HG02678 (cell line): ENCODE results near the gene RORB.

ENCODE experiments used
- ATAC-seq: cut with Tn5 transposase; IDR thresholded peaks from one replicate; pipeline ENCODE4 v1.9.1; 2021; ENCODE audit warnings: mild to moderate bottlenecking, moderate library complexity; ENCODE audit not compliant: unreplicated experiment

RORB gene

DNA sequence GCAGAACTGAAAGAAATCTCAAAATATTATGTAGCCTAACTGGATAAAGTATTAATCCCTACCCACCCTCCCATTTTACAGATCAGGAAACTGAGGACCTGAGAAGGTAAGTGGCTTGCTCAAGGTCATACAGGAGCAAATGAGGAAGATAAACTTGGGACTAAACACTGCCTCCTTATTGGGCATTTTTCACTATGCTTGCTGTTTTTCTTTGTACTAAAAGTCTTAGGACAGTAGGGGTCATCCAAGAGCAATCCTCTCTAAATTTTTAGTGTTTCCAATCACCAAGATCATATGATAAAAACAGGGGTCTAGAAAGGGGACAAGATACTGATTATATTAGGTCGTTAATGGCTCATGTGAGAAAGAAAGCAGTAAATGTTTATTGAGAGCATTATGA, 80.8 kb downstream of the RORB start:
- no peak for ATAC-seq

DNA sequence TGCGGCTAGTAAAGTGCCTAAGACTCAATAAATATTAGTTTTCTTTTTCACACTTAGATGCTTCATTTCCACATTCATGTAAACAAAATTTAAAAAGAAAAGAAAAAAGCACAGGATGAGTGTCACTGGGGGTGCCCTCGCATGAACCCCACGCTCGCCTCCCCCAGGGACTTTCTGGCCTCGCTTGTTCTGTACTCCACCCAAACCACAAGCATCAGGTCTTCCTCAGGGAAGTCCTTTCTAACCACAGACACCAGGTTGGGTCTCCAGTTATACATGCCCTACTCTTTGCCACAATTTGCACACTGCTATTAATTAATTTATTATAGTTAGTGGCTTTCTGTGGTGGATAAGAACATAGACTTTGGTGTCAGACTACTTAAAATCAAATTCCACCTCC, 92.4 kb downstream of the RORB start:
- ATAC-seq = peak; percentile 68

DNA sequence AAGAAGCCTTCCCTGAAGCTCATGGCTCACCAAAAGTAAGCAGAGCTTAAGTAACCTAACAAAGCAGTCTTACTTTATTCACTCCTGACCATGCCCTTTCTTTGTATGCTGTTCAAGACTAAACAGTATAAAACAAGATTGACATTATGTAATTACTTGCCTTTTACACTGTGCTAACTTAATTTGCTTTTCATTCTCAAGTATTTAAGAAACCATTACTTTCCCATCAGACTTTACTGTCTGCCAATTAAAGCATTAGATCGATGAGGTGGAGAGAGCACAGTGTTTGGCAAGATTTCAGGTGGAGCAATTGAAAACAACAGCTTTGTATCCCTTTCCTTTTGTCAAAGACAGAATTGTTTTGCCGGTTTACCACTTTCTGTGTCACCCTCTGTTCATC, 98.2 kb downstream of the RORB start:
- ATAC-seq = no peak

DNA sequence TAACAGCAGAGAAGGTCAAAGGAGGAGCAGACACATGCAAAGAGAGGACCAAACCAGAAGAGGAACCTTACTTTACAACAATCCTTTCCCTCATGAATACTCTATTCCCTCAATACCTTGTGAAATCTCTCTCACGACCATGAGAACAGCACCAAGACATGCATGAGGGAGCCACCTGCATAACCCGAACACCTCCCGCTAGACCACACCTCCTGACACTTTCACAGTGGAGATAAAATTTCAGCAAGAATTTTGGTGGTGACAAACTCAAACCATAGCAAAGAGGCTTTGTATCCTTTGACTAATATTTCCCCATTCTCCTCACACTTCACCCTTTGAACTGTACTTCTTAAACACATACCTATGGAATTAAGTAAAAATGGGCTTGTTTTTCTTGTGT, 101.7 kb downstream of the RORB start:
- no peak for ATAC-seq

DNA sequence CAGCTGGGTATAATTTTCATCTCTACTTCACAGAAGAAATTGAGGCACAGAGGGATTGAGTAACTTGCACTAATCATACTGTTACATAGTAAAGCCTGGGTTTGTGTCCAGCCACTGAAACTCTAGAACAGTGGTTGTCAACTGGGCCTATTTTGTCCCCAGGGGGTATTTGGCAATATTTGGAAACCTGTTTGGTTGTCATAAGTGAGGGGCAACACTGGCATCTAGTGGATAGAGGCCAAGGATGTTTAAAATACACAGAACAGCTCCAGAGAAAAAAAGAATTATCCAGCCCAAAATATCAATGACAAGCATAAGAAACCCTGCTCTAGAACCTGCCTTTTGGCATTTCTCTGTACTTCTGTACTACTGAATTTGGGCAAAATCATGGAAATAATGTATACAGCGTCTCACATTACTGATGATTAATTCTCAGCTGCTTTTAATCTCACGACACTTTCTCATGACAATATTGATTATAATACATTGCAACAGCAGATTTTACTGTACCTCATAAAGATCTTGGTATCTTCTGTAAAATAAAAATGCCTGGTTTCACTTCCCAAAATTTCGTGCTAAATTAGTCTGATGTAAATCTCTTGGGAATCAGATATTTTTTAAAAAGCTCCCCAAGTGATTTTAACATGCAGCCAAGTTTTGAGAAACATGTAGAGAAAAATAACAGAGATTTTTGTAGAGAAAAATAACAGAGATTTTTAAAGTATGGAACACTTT, 112.7 kb downstream of the RORB start:
- no peak for ATAC-seq

DNA sequence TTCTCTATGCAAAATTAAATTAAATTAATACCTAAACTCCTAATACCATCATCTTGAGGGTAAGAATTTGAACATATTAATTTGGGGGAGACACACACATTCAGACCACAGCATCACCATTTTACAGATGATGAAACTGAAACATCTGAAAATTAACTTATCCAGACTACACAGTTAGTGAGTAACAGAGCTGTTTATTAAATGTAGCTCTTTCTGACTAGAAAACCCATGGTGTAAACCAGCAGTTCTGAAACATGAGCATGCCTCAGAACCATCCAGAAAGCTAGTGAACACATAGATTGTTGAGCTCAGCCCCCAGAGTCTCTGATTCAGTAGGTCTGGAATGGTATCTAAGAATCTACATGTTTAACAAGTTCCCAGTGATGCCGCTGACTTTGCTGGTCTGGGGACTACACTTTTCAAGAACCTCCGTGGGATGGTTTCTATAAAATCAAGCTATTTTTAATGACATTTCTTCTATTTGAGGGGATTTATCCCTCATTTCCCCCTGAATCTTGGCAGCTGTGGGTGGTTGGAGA, 113.5 kb downstream of the RORB start:
- ATAC-seq = no peak

DNA sequence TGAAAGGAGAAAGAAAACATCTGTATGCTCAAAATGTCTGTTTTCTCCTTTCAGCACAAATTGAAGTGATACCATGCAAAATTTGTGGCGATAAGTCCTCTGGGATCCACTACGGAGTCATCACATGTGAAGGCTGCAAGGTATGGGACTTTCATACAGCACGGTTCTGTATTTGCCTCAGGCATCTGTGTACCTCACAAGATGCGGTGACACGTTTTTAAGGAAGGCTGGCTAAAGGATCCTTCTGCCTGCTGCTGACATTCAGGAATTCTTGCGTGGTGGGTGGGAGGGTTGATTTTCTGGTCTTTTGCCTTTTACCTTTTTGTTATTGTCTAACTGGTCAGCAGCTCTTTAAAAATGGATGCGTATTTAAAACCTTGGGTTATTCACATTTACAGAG, 133.1 kb downstream of the RORB start:
- ATAC-seq = no peak

DNA sequence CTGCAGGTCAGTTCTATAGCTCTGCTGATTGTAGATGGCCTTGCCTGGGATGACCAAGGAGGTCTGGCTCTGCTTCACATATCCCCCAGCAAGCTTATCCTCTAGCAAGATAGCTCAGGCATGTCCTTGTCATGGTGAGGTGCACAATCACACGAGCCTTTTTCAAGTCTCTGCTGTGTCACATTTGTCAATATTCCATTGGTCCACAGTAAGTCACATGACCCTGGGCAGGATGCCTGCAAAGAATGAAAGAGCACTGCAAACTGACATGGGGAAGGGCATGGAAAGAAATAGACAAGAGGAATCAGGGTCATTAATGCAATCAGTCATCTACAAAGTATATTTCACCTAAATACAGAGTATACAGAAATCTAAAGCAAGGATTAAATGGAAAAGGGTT, 142.0 kb downstream of the RORB start:
- no peak for ATAC-seq

DNA sequence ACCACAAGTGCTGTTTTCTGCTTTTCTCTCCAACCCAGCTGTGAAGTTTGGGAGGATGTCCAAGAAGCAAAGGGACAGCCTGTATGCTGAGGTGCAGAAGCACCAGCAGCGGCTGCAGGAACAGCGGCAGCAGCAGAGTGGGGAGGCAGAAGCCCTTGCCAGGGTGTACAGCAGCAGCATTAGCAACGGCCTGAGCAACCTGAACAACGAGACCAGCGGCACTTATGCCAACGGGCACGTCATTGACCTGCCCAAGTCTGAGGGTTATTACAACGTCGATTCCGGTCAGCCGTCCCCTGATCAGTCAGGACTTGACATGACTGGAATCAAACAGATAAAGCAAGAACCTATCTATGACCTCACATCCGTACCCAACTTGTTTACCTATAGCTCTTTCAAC, 145.2 kb downstream of the RORB start:
- ATAC-seq = no peak

DNA sequence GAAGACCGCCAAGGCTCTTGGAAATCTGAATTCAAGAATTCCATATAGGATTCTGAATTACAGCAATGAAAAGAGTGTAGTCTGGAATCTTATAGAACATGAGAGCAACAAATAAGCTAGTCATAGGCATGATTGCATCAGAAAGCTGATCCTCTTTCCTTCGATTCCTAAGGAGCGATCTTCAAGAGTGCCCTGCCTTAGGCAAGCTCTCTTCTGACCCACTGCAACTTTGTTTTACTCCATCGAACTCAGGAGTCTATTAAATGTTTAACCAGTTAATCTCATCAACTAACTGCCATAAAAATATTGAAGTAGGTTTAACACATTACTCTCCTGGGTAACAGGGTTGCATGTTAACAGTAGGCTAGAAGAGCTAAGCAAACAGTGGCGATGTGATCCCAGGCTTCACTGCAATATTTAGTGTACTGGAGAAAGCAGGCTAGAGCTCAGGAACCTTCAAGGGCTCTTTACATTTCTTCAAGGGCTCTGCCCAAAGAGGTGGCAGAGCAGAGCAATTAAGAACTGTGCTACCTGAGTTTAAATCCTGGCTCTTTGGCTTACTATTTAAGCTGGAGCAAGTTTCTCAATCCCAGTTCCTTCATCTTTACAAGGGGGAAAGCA, 146.3 kb downstream of the RORB start:
- ATAC-seq = no peak

DNA sequence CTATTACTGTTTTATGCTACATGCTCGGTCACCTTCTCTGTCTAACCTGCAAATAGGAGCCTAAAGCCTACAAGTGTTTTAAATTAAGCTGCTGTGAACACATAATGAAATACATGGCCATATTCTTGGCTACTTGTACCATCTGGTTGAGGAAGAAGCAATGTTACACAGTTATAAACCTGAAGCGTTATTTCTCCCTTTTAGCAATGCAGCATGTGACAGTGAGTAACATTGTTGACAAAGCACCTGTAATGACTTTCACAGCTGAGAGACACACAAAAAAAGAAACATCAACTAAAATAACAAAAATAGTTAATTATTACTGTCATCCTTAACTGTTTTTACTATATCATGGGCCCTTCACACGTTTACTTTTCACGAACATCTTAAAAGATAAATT, 146.9 kb downstream of the RORB start:
- ATAC-seq = no peak

DNA sequence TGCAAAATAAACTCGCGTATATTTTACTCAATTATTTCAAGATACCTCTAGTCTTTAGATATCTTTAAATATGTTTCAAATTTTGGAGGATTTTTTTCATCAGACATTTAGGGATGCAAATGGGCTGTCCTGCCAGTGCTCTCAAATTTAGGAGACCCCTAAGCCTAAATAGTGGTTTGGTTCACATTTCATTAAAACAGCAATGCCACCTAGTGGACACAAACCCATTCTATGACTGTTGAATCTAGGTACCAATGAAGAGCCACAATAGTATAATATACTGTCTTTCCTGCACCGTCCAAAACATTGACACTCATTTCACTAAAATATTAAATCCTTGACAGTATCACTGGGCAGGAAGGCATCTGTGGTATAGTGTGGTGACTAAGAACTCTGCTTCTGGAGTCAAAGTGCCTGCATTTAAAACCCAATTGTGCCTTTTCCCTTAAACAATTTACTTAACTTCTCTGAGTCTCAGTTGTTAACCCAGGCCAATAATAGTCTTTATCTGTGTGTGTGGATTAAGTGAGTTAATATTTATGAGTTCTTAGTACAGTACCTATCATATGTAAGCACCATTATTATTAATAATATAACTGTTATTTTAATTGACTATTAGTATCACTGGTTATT, 148.0 kb downstream of the RORB start:
- ATAC-seq = peak; percentile 59

DNA sequence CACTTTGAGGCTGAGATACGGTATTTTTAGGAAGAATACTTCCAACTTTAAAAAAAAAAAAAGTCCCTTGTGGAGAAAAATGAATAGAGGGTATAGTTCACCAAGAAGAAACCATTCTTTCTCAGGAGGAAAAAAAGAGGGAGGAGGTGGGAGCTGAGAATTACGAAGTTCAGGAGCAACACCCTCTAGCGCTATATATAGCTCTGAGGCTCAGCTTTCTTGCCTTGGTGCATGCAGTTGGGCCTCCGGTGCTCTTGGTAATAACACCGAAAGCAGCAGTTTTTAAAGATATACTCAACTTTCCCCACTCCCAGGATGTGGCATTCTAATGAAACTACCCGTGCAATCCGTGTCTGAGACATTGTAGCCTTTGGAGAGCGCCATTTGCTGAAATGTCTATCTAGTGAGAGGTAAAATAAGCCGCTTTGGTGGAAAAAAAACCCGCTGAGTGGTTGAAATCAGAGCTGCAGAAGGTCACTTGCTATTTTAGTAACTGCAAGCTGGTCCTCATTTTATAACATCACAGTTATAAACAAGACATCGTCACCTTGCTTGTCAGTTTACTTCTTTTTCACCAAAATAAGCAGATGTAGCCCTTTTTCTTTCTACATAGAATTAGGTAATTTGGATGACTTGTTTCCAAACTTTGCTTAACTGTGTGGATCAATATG, 156.4 kb downstream of the RORB start:
- ATAC-seq = no peak

DNA sequence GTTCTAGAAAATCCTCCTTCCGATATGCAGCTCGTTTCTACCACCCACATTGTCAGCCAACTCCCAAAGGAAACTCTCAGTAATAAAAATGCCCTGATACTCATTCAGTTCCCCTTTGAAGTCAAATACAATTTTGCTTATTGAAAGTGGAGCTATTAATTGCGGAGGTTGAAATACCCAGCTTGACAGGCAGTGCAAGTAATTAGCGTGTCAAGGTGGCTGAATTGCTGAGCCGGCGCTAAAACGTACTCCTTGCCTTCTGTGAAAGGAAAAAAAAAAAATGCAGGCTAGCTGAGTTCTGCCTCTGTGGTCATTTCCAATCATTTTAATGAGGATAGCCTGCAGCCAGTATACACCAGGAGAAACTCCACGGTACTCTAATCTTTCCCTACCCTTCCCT, 165.5 kb downstream of the RORB start:
- no peak for ATAC-seq

DNA sequence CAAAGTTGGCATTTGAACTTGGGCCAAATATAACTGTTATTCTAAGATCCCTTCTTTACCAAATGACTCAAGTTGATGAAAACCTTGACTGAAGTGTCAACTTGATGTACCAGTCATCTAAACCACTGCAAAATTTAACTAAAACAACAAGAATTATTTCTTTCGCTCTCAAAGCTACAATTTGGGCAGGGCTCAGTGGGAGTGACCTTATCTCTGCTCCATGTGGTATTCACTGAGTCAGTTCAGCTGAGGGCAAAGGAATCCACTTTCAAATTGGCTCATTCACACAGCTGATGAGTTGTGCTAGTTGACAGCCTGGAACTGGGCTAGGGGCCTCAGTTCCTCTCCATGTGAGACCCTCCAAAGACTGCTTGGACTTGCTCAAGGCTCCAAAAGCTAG, 166.3 kb downstream of the RORB start:
- no peak for ATAC-seq

DNA sequence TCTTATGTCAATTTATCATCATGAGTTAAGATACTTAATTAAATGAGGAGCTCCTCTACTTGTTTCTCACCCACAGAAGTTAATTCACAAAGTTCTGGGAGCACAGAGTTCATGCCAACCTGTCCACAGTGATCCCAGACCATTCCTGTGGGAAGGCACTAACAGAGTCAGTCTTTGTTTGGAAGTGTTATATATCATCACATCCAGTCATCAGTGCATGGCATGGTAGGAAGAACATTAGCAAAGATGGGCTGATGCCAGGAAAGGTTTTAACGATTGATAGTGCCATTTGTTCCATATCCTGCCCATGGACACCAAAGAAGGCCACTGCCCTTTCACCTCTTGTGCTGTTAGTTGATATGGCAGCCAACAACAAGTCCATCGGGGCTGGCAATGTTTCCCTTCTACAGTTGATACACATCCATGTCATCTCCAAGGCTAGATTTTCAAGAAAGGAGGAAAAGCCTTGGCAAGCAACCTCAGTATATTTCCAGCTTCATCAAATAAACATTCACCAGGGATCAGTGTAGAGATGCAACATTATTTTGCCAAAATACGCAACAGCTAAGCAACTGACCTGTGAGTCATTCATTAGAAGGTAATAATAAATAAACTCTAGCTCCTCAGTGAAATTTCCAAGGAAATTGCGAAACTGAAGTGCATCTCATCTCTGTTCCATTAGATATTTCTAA, 169.6 kb downstream of the RORB start:
- ATAC-seq = no peak

DNA sequence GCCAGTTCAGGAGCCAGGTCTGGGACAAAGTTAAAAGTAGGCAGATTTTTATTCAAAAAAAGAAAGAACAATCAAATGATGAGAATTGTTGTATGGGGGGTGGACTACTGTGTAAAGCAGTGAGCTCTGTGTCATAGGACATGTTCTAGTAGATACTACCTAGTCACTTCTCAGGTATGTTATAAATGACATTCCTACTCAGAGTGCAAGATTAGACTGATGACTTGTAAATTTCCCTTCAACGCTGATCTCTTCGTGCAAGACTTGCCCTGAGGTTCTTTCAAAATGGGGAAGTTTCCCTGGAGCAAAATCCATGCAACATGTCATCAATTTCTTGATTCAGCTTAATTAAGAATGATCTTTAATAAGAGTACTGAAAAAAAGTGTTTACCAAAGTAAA, 175.1 kb downstream of the RORB start:
- ATAC-seq = no peak

DNA sequence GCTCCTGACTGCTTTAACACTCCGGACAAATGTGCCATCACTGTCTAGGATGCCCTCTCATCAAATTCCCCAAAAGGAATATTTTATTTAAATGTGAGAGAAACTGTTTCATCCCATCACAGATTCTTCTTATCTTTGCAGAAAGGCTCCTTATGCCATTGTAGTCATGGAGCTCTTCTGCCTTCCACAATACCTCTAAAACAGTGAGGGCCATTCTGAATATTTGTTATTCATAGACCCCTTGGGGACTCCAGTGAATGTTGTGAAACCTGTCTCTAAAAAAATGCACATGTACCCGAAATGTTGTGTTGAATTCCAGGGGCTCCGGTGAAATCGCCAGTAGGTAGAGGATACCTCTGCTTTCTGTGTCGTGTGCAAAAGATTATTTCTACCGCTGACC, 176.9 kb downstream of the RORB start:
- ATAC-seq = no peak

DNA sequence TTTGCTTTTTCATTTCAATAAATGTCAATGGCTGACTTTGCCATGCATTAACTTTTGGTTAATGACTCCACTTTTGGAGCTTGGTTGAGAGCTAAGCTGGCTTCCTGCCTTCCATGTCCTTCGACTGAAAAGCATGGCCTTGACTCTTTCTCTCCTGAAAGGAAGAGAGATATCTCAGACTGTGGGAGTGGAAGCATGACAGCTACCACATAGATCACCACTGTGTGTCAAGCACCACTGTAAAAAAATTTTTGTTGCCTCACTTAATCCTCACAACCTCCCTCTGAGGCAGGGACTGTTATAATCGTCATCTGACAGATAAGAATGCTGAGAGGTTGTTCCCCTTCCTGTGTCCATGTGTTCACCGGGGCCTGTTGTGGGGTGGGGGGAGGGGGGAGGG, 184.8 kb downstream of the RORB start:
- no peak for ATAC-seq

DNA sequence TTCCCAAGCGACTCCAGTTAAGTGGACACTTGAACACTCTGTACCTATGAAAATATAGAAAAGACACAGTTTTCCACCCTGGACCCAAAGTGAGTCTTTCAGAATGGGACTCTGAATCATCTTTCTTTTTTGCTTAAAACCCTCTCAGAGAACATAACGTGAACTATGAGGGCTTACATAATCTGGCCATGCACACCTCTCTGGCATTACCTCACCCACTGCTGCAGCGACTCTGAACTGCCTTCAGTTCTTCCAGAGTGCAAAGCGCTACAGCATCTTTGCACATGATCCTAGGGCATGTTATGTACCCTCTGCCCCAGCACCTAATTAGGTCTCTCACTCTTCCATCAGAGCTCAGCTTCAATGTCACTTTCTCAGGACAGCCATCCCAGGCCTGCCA, 186.2 kb downstream of the RORB start:
- ATAC-seq = no peak

DNA sequence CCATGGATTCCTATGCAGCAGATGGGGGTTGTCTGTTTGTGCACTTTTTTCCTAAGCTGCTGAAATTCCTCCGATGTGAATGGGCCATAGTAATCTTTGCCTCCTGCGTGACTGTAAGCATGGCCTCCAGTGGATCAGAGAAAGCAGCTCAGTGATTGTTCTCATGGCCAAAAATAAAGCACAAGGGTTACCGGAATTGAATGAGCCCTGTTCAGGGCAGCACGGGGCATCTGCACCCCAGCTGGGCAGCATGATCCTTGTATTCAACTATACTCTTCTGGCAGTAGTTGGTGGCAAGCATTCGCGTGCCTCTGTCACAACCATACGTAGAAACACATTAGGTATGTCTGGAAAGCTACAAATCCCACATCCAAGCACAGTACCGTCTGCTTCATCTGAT, 193.9 kb downstream of the RORB start:
- ATAC-seq = no peak
